ENCODE results near the gene CNKSR2.

The CNKSR2 gene

DNA sequence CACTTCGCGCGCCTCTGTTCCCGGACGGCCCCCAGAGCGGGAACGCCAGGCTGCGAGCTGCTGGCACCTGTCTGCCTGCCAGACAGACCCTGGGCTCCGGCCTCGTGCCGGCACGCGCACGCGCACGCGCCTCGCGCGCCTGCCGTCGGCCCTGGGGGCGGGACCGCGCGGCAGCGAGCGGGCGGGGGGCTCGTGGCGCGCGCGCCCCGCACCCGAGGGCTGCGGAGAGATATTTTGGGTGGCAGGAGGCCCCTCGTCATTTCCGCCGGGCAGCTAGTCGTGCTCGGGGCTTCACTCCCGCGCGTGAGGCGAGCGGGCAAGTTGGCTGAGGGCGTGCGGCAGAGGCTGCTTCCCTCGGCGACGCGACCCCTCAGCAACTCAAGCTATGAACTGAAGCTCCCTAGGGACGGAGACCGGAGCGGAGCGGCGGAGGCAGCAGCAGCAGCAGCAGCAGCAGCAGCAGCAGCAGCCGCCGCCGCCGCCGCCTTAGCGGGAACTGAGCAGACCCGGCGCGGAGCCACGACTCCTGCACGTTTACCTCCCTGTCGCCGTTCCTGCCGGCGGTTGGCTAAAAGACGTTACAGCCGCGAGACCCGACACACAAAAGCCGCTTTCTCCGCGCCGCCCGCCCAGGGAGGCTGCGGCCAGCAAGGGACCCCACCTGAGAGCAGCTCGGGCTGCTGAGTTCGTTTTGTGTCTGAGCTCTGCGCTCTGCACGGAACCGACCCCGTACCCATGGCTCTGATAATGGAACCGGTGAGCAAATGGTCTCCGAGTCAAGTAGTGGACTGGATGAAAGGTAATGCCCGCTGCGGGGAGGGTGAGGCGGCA is at the start of gene CNKSR2:
Gene CNKSR2 (plus strand): TSS at position 256 of the 831 bp plus-strand sequence. CDS start 480 bp downstream, at position 736.
- DNase-seq: peak; percentile 76

DNA sequence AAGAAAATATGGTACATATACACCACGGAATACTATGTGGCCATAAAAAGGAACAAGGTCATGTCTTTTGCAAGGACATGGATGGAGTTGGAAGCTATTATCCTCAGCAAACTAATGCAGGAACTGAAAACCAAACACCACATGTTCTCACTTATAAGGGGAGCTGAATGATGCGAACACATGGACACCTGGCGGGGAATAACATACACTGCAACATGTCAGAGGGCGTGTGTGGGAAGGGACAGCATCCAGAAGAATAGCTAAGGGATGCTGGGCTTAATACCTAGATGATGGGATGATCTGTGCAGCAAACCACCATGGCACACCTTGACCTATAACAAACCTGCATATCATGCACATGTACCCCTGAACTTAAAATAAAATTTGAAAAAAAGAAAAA is 19.5 kb upstream of the CNKSR2 start:
- no peak for DNase-seq

DNA sequence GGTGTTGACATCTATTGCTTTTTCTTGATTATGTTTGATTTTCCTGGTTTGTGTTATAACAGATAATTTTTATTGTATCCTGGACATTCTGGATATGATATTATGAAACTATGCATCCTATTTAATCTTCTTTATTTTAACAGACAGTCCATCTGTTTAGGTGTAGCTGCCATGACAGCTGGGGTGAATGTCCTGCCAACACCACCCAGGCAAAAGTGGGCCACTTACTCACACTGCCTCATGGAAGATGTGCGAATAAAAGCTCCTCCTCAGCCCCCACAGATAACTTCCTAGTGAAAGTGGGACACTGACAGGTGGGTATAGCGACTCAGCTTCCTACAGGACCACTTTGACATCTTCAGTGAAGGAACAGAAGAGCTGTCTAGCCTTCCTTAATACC is 18.4 kb upstream of the CNKSR2 start:
- DNase-seq: no peak

DNA sequence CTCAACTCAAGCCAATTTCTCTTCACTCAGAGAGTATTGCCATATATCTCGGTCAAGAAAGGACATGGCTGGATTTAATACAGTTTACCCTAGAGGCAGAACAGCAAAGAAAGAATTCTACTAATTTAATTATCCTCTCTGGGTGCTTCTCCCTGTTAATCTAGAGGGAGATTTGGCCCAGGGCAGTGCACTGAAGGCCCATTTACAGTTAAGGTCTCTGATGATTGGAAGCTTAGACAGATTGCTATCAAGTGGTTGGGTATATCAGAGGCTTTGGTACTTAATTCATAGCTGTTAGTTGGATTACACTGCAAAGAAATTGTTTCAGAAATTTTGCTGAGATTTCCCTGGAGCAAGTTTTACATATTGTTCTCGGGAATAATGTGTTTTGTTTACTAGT is 4.6 kb upstream of the CNKSR2 start:
- no peak for DNase-seq

DNA sequence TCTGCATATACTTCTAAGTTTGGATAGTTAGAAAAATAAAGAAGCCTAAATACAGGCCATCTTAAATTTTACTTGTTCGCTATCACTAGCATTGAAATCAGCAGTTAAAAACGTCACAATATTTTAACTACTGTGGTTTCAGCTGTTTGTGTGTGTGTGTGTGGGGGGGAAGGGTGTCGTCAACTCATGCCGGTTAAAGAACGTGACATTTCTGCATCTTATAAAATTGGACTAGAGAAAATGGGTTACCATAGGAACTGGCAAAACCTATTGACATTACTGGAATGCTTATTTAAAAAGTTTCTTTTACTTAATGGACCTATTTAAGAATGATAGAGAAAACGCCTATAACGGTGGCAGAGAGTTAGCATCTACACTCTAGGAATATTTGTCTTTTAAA is 1.2 kb upstream of the CNKSR2 start:
- no peak for DNase-seq

GRCh38 chrX:21373637-21374162 is 518 bp upstream of the CNKSR2 start:
- no peak for DNase-seq

DNA sequence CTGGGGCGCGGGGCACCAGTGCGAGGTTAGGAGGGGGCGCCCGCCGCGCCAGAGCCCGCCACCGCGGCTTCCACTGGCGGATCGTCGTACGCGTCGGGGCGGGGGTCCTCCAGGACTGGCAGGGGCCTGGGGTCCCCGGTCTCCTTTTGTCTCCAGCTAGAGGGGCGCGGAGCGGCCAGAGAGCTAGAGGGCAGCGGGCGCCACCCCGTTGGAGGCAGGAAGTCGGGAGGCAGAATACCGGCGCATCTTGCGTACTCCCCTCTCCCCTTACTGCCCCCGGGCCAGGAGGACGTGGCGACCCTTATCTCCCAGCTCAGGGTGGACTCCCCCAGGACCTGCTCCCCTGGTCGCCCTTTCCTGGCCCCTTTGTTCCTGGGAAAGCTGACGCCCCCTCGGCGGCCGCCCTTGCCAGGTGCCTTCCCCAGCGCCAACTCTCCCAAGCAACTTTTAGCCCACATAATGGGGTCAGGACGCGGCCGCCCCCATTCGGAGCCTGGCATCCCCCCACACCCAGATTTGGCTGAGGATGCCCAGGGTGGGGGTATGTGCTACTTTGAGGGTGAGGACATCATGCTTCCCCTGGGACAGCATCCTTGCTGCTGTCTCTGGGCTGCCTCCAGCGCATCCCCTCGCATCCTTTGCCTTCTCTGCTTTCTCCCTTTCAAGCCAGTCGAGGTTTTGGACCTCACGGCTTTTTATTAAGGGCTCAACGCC is 933 bp downstream of the CNKSR2 start:
- DNase-seq: no peak

DNA sequence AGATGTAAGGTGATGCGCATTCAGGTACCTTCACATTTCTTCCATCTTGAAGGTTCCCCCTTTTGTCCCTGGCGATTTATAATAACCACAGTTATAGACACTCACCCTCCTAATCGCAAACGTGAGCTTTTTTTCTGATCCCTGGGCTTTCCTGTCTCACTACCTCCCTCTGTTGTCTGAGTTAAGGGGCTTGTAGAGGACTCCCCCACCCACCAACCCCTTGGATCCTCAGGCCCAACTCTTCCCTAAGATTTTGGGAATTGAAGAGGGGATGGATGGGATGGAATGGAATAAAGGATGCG is 1.4 kb downstream of the CNKSR2 start:
- no peak for DNase-seq

GRCh38 chrX:21376636-21377035 is 2.4 kb downstream of the CNKSR2 start:
- DNase-seq: no peak

DNA sequence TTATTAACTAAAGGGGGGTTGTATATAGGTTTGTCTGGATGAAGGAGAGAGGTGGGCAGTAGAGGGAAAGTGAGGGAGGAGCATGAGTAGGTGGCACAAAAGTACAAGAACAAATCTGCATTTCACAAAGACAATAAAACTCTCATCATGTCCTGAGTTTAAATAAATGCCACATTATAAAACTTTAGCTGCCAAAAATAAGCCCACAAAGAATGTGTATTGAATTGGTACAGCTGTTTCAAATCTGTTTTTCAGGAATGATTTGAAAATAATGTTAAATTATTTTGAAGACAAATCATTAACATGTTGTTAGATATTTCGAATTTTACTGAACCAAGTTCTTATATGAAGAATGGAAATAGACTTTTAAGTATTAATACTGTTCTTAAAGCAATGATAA is 5.8 kb downstream of the CNKSR2 start:
- DNase-seq: no peak

DNA sequence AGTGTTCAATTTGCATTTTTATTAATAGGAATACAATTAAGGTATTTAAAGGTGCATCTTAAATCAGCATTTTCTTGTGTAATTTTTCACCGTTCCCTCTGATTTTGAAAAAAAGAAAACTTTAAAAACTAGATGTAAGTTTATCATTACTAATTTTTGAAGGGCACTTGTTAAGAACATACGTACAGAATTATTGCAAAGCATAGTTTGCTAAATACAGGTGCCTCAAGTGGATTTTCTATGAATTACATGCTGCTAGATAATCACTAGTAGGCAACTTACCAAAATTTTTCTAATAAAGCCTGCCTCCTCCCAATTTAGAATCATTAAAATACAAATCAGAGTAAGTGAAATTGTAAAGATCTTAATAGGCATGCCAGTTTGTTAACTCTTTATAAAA is 8.5 kb downstream of the CNKSR2 start:
- DNase-seq: no peak

DNA sequence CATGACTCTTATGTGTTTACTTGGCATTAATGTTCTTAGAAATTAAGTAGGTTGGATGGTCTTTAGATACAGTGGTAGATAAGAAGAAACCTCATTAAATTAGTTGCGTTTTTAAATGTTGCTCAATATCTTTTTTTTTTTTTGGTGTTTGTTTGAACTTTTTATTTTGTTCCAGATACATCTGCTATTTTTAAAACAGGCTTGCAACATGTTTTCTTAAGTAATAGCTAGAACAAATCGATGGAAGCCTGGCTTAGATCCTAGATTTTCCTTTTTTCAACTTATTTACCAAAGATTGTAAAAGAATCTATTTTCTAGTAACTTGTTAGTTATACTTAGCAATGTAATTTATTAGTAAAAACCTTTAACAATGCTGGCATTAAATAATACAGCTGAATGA is 9.3 kb downstream of the CNKSR2 start:
- no peak for DNase-seq

DNA sequence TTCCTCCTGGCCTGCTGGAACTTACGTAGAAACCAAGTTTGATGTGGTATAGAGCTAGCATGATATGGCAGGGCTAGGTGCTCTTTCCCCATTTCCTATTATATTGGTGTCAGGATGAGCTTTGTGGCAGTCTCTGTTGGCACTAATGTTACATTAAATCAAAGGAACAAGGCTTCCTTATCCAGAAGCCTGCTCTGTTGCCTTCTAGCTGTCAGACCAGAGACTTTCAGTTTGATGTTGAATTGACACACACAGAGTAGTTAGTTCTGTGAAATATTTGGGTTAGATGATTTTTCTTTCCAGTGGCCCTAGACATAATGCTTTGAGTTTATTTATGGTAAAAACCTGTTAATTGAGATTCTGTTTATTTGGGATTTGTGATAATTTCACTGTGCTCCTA is 10.0 kb downstream of the CNKSR2 start:
- no peak for DNase-seq

DNA sequence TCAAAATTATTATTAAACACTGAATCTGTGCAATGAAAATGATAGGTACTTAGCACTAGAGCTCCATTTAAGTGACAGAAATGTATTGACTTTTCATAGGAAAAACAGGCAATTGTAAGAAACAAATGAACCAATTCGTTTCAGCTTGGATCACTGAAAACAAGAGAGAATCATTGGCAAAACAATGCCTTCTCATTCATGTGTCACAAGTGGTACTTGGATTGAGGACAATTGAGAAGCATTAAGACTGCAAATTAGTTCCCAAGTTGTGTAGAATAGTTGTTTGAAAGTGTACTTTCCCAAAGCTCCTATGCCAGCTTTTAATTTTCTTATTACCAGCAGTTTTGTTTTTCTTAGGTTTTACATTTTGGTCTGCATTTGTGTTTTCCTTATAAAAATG is 20.6 kb downstream of the CNKSR2 start:
- DNase-seq: no peak

- DNase-seq: no peak
Observed at GRCh38 chrX:21398426-21398825, 24.2 kb downstream of the CNKSR2 start.

DNA sequence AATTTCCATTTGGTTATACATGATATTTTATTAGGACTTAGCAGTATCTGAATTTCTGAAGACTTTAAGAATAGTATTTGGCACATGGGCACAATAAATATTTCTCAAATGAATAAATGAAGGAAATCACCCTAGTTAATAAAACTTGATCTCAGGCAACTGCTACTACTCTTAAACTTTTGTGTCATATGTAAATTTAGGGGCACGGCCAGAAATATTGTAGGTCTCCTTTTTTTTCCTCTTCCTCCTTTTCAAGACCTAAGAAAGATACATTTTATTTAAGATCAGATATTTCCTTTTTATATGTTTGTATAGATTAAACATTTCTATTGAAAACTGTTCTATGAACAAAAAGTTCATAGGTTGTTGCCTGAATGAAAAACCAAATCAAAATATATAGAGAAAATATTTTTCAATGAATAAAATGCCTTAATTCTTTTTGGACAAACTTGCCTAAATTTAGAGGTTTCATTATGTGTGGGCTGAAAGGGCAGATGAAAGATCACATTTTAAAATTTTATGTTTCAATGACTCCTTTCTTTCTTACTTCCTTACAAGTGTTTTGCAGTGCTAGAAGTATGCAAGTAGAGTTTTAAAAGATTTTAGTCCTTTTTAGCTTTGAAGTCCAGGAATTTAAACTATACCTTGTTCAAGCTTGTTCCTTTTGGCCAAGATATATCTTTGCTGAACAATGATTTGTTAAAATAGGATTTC is 26.3 kb downstream of the CNKSR2 start:
- DNase-seq: no peak

GRCh38 chrX:21408307-21408706 is 34.1 kb downstream of the CNKSR2 start:
- no peak for DNase-seq

DNA sequence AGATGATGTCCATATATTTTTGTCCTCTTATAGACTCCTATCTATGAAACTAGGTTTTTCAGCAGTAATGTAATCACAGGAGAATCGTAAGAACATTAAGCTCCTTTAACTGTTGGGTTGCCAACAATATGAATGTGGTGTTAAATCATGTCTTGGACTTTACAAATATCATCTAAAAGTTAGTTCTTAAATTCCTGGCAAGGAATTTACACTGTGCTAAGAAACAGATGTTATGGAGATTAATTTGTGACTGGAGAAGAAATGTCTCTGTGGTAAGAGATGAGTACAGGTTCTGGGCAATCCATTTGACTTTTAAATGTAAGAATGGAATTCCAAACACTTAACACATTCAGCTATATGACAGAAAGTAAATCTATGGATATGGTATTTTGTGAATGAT is 34.6 kb downstream of the CNKSR2 start:
- no peak for DNase-seq

GRCh38 chrX:21412029-21412428 is 37.8 kb downstream of the CNKSR2 start:
- DNase-seq: no peak

DNA sequence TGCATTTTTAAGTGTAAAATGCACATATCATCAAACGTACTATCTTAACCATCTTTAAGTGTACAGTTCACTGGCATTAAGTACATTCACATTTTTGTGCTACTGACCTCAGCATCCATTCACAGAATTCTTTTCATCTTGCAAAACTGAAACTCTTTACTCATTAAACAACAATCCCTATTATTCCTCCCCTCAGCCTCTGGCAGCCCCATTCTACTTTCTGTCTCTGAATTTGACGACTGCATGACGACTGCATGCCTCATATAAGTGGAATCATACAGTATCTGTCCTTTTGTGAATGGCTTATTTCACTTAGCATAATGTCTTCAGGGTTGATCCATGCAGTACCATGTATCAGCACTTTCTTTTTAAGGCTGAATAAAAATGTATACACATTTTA is 38.7 kb downstream of the CNKSR2 start:
- no peak for DNase-seq

- DNase-seq: no peak
Observed at GRCh38 chrX:21427086-21427485, 52.9 kb downstream of the CNKSR2 start.

DNA sequence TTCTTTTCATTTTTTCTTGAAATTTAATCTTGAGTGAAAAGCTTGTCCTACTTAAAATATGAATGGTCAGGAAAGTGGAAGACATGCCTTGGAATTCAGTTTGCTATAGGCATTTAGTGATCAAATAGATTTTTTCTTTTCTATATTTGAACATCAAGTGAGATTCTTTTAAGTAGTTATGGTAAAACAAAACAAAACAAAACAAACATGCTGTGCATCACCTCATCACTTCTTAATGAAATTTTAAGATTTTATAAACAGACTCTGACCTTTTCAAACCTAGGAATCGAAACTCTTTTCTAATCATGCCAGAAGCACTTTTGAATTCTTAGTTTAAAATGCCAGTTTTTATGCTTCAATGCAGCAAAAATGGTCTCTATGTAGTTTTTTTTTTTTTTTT is 62.8 kb downstream of the CNKSR2 start:
- DNase-seq: no peak

GRCh38 chrX:21438792-21439191 is 64.6 kb downstream of the CNKSR2 start:
- no peak for DNase-seq

GRCh38 chrX:21440911-21441310 is 66.7 kb downstream of the CNKSR2 start:
- no peak for DNase-seq
